H7 (cell line): Measurements from ENCODE around the gene ZNF287. TPM values are rescaled to one million over a fixed set of nuclear protein-coding genes. Genes with fewer than 3 reads are reported as not detected.
"Not testable (repeated sequence)": the region's sequence is repeated elsewhere in the genome, so short reads cannot be mapped to it uniquely, and the experiment has no call there.

Experiments used
- DNase-seq: peaks from one replicate; pipeline ENCODE4 v3.0.0; 2012
- H3K27me3 ChIP-seq: 2 replicates; pipeline ENCODE4 v1.6.0; 2011; ENCODE audit warnings: mild to moderate bottlenecking, low read length; ENCODE audit not compliant: control insufficient read depth, insufficient read depth
- H3K36me3 ChIP-seq: replicated peaks from 2 replicates; pipeline ENCODE4 v1.5.1; 2011; ENCODE audit warnings: low read length; ENCODE audit not compliant: control insufficient read depth, insufficient read depth
- H3K4me3 ChIP-seq: 2 replicates; pipeline ENCODE4 v1.5.1; 2011; ENCODE audit warnings: low read depth, mild to moderate bottlenecking, control low read depth, low read length, moderate library complexity; ENCODE audit not compliant: insufficient read depth
- total RNA-seq: library from RNA; depleted of rRNA; stranded (reverse); fragments of >200 nt; shearing (Covaris generic); gene quantifications from 2 replicates; pipeline ENCODE4 v1.2.3, GENCODE V29; 2014

Gene ZNF287
- total RNA-seq, 1 experiment from 2014 or later, result 1.4 TPM

- Histone ChIP-seq H3K27me3 (no peaks in the 10 kb centered on the region), H3K4me3 (no peak overlapping the region), H3K36me3 (no peaks in the 10 kb centered on the region)
- DNase-seq, result no peak
Measured at GRCh38 chr17:16534236-16534635, 34.8 kb downstream of the ZNF287 start.

GRCh38 chr17:16529906-16530305 lies 39.1 kb downstream of the ZNF287 start:
- H3K4me3 ChIP-seq, result no peak overlapping the region
- no peak for DNase-seq
- H3K36me3 ChIP-seq, result no peaks in the 10 kb centered on the region
- no peaks in the 10 kb centered on the region; the same call in 1 of the 2 replicates for H3K27me3 ChIP-seq

GRCh38 chr17:16527298-16527697 lies 41.7 kb downstream of the ZNF287 start:
- DNase-seq, result no peak
- no peaks in the 10 kb centered on the region; the same call in 1 of the 2 replicates for H3K27me3 ChIP-seq
- no peaks in the 10 kb centered on the region for H3K36me3 ChIP-seq
- no peak overlapping the region for H3K4me3 ChIP-seq

GRCh38 chr17:16525556-16525955 lies 43.4 kb downstream of the ZNF287 start:
- DNase-seq, H3K27me3 ChIP-seq, H3K4me3 ChIP-seq: not testable (repeated sequence)

GRCh38 chr17:16521070-16521727 lies 47.8 kb downstream of the ZNF287 start:
- no peaks in the 10 kb centered on the region; the same call in none of the 2 replicates for H3K27me3 ChIP-seq
- H3K4me3 ChIP-seq, result no peak overlapping the region
- H3K36me3 ChIP-seq, result no peaks in the 10 kb centered on the region
- peak; percentile 84 for DNase-seq

More at GRCh38 chr17:16525556-16525955, 43.4 kb downstream of the ZNF287 start:
- not testable (repeated sequence) for H3K36me3 ChIP-seq

- no peak for DNase-seq
- Histone ChIP-seq H3K4me3 (no peak overlapping the region), H3K36me3 (no peaks in the 10 kb centered on the region), H3K27me3 (no peaks in the 10 kb centered on the region; the same call in none of the 2 replicates)
Measured at GRCh38 chr17:16519021-16519420, 50.0 kb downstream of the ZNF287 start.

- DNase-seq, result no peak
- no peaks in the 10 kb centered on the region for H3K36me3 ChIP-seq
- no peak overlapping the region for H3K4me3 ChIP-seq
- H3K27me3 ChIP-seq, result no peaks in the 10 kb centered on the region; the same call in none of the 2 replicates
Measured at GRCh38 chr17:16517477-16517876, 51.5 kb downstream of the ZNF287 start.

GRCh38 chr17:16516594-16517051 lies 52.4 kb downstream of the ZNF287 start:
- H3K27me3 ChIP-seq, result no peaks in the 10 kb centered on the region; the same call in none of the 2 replicates
- H3K36me3 ChIP-seq, result no peaks in the 10 kb centered on the region
- peak; percentile 40 for DNase-seq
- H3K4me3 ChIP-seq, result no peak overlapping the region

GRCh38 chr17:16515933-16516332 lies 53.1 kb downstream of the ZNF287 start:
- DNase-seq, result no peak

GRCh38 chr17:16513873-16514272 lies 55.1 kb downstream of the ZNF287 start:
- DNase-seq, result no peak
- Histone ChIP-seq H3K4me3 (no peak overlapping the region), H3K27me3 (no peaks in the 10 kb centered on the region; the same call in 1 of the 2 replicates), H3K36me3 (no peaks in the 10 kb centered on the region)

More at GRCh38 chr17:16515933-16516332, 53.1 kb downstream of the ZNF287 start:
- H3K4me3 ChIP-seq, result no peak overlapping the region
- no peaks in the 10 kb centered on the region for H3K36me3 ChIP-seq
- no peaks in the 10 kb centered on the region; the same call in none of the 2 replicates for H3K27me3 ChIP-seq

GRCh38 chr17:16512011-16512410 lies 57.0 kb downstream of the ZNF287 start:
- Histone ChIP-seq H3K27me3 (no peaks in the 10 kb centered on the region; the same call in 1 of the 2 replicates), H3K36me3 (no peaks in the 10 kb centered on the region), H3K4me3 (no peak overlapping the region)
- peak; percentile 53 for DNase-seq

- no peak overlapping the region for H3K4me3 ChIP-seq
- no peak for DNase-seq
- no peaks in the 10 kb centered on the region for H3K27me3 ChIP-seq
- H3K36me3 ChIP-seq, result no peaks in the 10 kb centered on the region
Measured at GRCh38 chr17:16511593-16511992, 57.4 kb downstream of the ZNF287 start.

GRCh38 chr17:16507918-16508533 lies 61.0 kb downstream of the ZNF287 start:
- Histone ChIP-seq H3K36me3 (no peaks in the 10 kb centered on the region), H3K4me3 (no peak overlapping the region), H3K27me3 (no peaks in the 10 kb centered on the region)
- DNase-seq, result no peak

GRCh38 chr17:16506188-16506587 lies 62.8 kb downstream of the ZNF287 start:
- Histone ChIP-seq H3K36me3 (no peaks in the 10 kb centered on the region), H3K4me3 (no peak overlapping the region), H3K27me3 (no peaks in the 10 kb centered on the region)
- DNase-seq, result no peak

- no peak for DNase-seq
- no peaks in the 10 kb centered on the region for H3K36me3 ChIP-seq
- no peak overlapping the region for H3K4me3 ChIP-seq
- H3K27me3 ChIP-seq, result no peaks in the 10 kb centered on the region
Measured at GRCh38 chr17:16504984-16505383, 64.0 kb downstream of the ZNF287 start.
